ENCODE measurements around the gene WDR46.
A peak's percentile ranks its signal among the peaks of the same experiment; 100 is the strongest.
"Not testable (repeated sequence)": the region's sequence is repeated elsewhere in the genome, so short reads cannot be mapped to it uniquely, and the experiment has no call there.

Gene WDR46

GRCh38 chr6:33292996-33293682 lies 4.1 kb upstream of the WDR46 start:
- TF ChIP-seq JUND (IDR thresholded peaks at IDR 0.05; ENCODE audit: low read depth): no peak
- DNase-seq (ENCODE audit: low read depth in 1 of 2, low spot score in 1 of 2): no peak
- in situ Hi-C loops (cut with HindIII; ENCODE audit: low pct_unique_long_range_greater_than_20kb, low sequenced_read_pairs): no loop called here

GRCh38 chr6:33290459-33290858 lies 1.4 kb upstream of the WDR46 start:
- in situ Hi-C loops (cut with HindIII; ENCODE audit: low pct_unique_long_range_greater_than_20kb, low sequenced_read_pairs): no loop called here

GRCh38 chr6:33289784-33290315 lies 811 bp upstream of the WDR46 start:
- no peak for DNase-seq (ENCODE audit: low read depth in 1 of 2, low spot score in 1 of 2)
- in situ Hi-C loops (cut with HindIII; ENCODE audit: low pct_unique_long_range_greater_than_20kb, low sequenced_read_pairs): no loop called here
- no peak for TF ChIP-seq JUND (IDR thresholded peaks at IDR 0.05; ENCODE audit: low read depth)

More at GRCh38 chr6:33290459-33290858, 1.4 kb upstream of the WDR46 start:
- DNase-seq (ENCODE audit: low read depth in 1 of 2, low spot score in 1 of 2): no peak
- no peak for TF ChIP-seq JUND (IDR thresholded peaks at IDR 0.05; ENCODE audit: low read depth)

- DNase-seq (ENCODE audit: low read depth in 1 of 2, low spot score in 1 of 2): no peak
- TF ChIP-seq JUND (IDR thresholded peaks at IDR 0.05; ENCODE audit: low read depth): no peak
- in situ Hi-C loops (cut with HindIII; ENCODE audit: low pct_unique_long_range_greater_than_20kb, low sequenced_read_pairs): no loop called here
Observed at GRCh38 chr6:33288141-33288920, 708 bp downstream of the WDR46 start.

GRCh38 chr6:33286946-33287914 lies 1.8 kb downstream of the WDR46 start:
- DNase-seq (ENCODE audit: low read depth in 1 of 2, low spot score in 1 of 2): no peak
- in situ Hi-C loops (cut with HindIII; ENCODE audit: low pct_unique_long_range_greater_than_20kb, low sequenced_read_pairs): no loop called here
- TF ChIP-seq JUND (IDR thresholded peaks at IDR 0.05; ENCODE audit: low read depth): no peak

GRCh38 chr6:33285214-33285613 lies 3.8 kb downstream of the WDR46 start:
- in situ Hi-C loops (cut with HindIII; ENCODE audit: low pct_unique_long_range_greater_than_20kb, low sequenced_read_pairs); DNase-seq (ENCODE audit: low read depth in 1 of 2, low spot score in 1 of 2): not testable (repeated sequence)

- in situ Hi-C loops (cut with HindIII; ENCODE audit: low pct_unique_long_range_greater_than_20kb, low sequenced_read_pairs): no loop called here
- no peak for TF ChIP-seq JUND (IDR thresholded peaks at IDR 0.05; ENCODE audit: low read depth)
- no peak for DNase-seq (ENCODE audit: low read depth in 1 of 2, low spot score in 1 of 2)
Observed at GRCh38 chr6:33280539-33280938, 8.5 kb downstream of the WDR46 start.

- TF ChIP-seq JUND (IDR thresholded peaks at IDR 0.05; ENCODE audit: low read depth): no peak
- peak; percentile 65 to 91 for DNase-seq (ENCODE audit: low read depth in 1 of 2, low spot score in 1 of 2)
- in situ Hi-C loops (cut with HindIII; ENCODE audit: low pct_unique_long_range_greater_than_20kb, low sequenced_read_pairs): no loop called here
Observed at GRCh38 chr6:33279971-33280511, 9.0 kb downstream of the WDR46 start.

- no peak for DNase-seq (ENCODE audit: low read depth in 1 of 2, low spot score in 1 of 2)
- no peak for TF ChIP-seq JUND (IDR thresholded peaks at IDR 0.05; ENCODE audit: low read depth)
- in situ Hi-C loops (cut with HindIII; ENCODE audit: low pct_unique_long_range_greater_than_20kb, low sequenced_read_pairs): no loop called here
Observed at GRCh38 chr6:33279257-33279695, 9.8 kb downstream of the WDR46 start.

GRCh38 chr6:33278810-33279209 lies 10.2 kb downstream of the WDR46 start:
- TF ChIP-seq JUND (IDR thresholded peaks at IDR 0.05; ENCODE audit: low read depth): no peak
- in situ Hi-C loops (cut with HindIII; ENCODE audit: low pct_unique_long_range_greater_than_20kb, low sequenced_read_pairs): no loop called here
- DNase-seq (ENCODE audit: low read depth in 1 of 2, low spot score in 1 of 2): no peak

GRCh38 chr6:33278392-33278741 lies 10.7 kb downstream of the WDR46 start:
- in situ Hi-C loops (cut with HindIII; ENCODE audit: low pct_unique_long_range_greater_than_20kb, low sequenced_read_pairs): no loop called here
- no peak for TF ChIP-seq JUND (IDR thresholded peaks at IDR 0.05; ENCODE audit: low read depth)

More at GRCh38 chr6:33278392-33278741, 10.7 kb downstream of the WDR46 start:
- DNase-seq (ENCODE audit: low read depth in 1 of 2, low spot score in 1 of 2): no peak

All from T47D (cell line).